Suprapubic skin (tissue), 3 donors: ENCODE data around the gene CABLES1.

Source experiments
- CTCF ChIP-seq, 2 donors: fragments of 200-600 bp in 1 of 2; fragments of 450-650 bp in 1 of 2; sonication (generic) in 1 of 2; IDR thresholded peaks; one replicate each; pipeline ENCODE4 v1.5.1; 2016 to 2019; ENCODE audit warnings: antibody characterized with exemption in 2 of 2, mild to moderate bottlenecking in 1 of 2, moderate library complexity in 1 of 2
- POLR2AphosphoS5 ChIP-seq, 3 donors: sonication (generic); formaldehyde crosslinking; IDR thresholded peaks; one replicate each; pipeline ENCODE4 v1.6.1; 2017; ENCODE audit warnings: antibody characterized with exemption in 3 of 3

GRCh38 chr18:23247331-23247730 is 112.0 kb downstream of the CABLES1 start:
- no peak for TF ChIP-seq CTCF (IDR thresholded peaks at IDR 0.05)
- TF ChIP-seq POLR2AphosphoS5 (IDR thresholded peaks at IDR 0.05) = no peak
